HEK293 (cell line): ENCODE data around the gene HHIPL1.

Experiments used
- HOXA7 ChIP-seq: sonication (generic); formaldehyde crosslinking; IDR thresholded peaks from 2 replicates; pipeline ENCODE4 v1.8.1; 2022; ENCODE audit warnings: missing genetic modification reagents, borderline replicate concordance
- KLF1 ChIP-seq: fragments of 450-650 bp; formaldehyde crosslinking; IDR thresholded peaks from 2 replicates; pipeline ENCODE4 v1.5.1; 2016; ENCODE audit warnings: missing biosample characterization, missing genetic modification characterization
- KLF7 ChIP-seq: fragments of 450-650 bp; formaldehyde crosslinking; IDR thresholded peaks from 2 replicates; pipeline ENCODE4 v1.5.1; 2016; ENCODE audit warnings: missing biosample characterization, missing genetic modification characterization, borderline replicate concordance
- MZF1 ChIP-seq: fragments of 450-650 bp; formaldehyde crosslinking; IDR thresholded peaks from 2 replicates; pipeline ENCODE4 v1.5.1; 2017; ENCODE audit warnings: missing biosample characterization, missing genetic modification characterization, borderline replicate concordance
- SP2 ChIP-seq: fragments of 450-650 bp; formaldehyde crosslinking; IDR thresholded peaks from 2 replicates; pipeline ENCODE4 v1.5.1; 2016; ENCODE audit warnings: missing biosample characterization, missing genetic modification characterization
- SP7 ChIP-seq: fragments of 450-650 bp; formaldehyde crosslinking; IDR thresholded peaks from 2 replicates; pipeline ENCODE4 v1.5.1; 2016; ENCODE audit warnings: missing biosample characterization, missing genetic modification characterization
- ZBTB48 ChIP-seq: fragments of 450-650 bp; formaldehyde crosslinking; IDR thresholded peaks from 2 replicates; pipeline ENCODE4 v1.5.1; 2016; ENCODE audit warnings: missing biosample characterization, missing genetic modification characterization
- ZNF132 ChIP-seq: fragments of 450-650 bp; formaldehyde crosslinking; IDR thresholded peaks from 2 replicates; pipeline ENCODE4 v1.5.1; 2017; ENCODE audit warnings: missing biosample characterization, missing genetic modification characterization, borderline replicate concordance
- ZNF19 ChIP-seq: fragments of 450-650 bp; formaldehyde crosslinking; IDR thresholded peaks from 2 replicates; pipeline ENCODE4; 2016; ENCODE audit warnings: missing biosample characterization, missing genetic modification characterization, low read depth
- ZNF24 ChIP-seq: fragments of 450-650 bp; formaldehyde crosslinking; IDR thresholded peaks from 2 replicates; pipeline ENCODE4 v1.5.1; 2016; ENCODE audit warnings: missing biosample characterization, missing genetic modification characterization
- ZNF292 ChIP-seq: fragments of 450-650 bp; formaldehyde crosslinking; IDR thresholded peaks from 2 replicates; pipeline ENCODE4 v1.5.1; 2016; ENCODE audit warnings: low read depth, missing biosample characterization, missing genetic modification characterization, borderline replicate concordance
- ZNF335 ChIP-seq: fragments of 450-650 bp; formaldehyde crosslinking; conservative IDR thresholded peaks from 2 replicates; pipeline ENCODE4 v1.5.1; 2016; ENCODE audit warnings: missing biosample characterization, missing genetic modification characterization
- ZNF473 ChIP-seq: fragments of 450-650 bp; formaldehyde crosslinking; IDR thresholded peaks from 2 replicates; pipeline ENCODE4 v1.5.1; 2017; ENCODE audit warnings: missing biosample characterization, missing genetic modification characterization
- ZNF510 ChIP-seq: fragments of 450-650 bp; formaldehyde crosslinking; IDR thresholded peaks from 2 replicates; pipeline ENCODE4 v1.5.1; 2018; ENCODE audit warnings: mild to moderate bottlenecking, missing genetic modification characterization, missing biosample characterization; ENCODE audit not compliant: insufficient replicate concordance
- ZNF549 ChIP-seq: fragments of 450-650 bp; IDR thresholded peaks from 2 replicates; pipeline ENCODE4 v1.5.1; 2018; ENCODE audit warnings: missing biosample characterization, missing genetic modification characterization, mild to moderate bottlenecking, inconsistent platforms, moderate library complexity
- ZNF610 ChIP-seq: fragments of 450-650 bp; formaldehyde crosslinking; IDR thresholded peaks from 2 replicates; pipeline ENCODE4 v1.5.1; 2016; ENCODE audit warnings: missing biosample characterization, missing genetic modification characterization, borderline replicate concordance
- ZNF623 ChIP-seq: fragments of 450-650 bp; formaldehyde crosslinking; IDR thresholded peaks from 2 replicates; pipeline ENCODE4 v1.5.1; 2016; ENCODE audit warnings: missing biosample characterization, missing genetic modification characterization
- ZNF658 ChIP-seq: fragments of 450-650 bp; formaldehyde crosslinking; IDR thresholded peaks from 2 replicates; pipeline ENCODE4; 2016; ENCODE audit warnings: missing biosample characterization, missing genetic modification characterization
- ZNF677 ChIP-seq: fragments of 450-650 bp; IDR thresholded peaks from 2 replicates; pipeline ENCODE4 v1.5.0; 2018; ENCODE audit warnings: missing biosample characterization, mild to moderate bottlenecking, missing genetic modification characterization, moderate library complexity
- ZNF768 ChIP-seq: fragments of 450-650 bp; formaldehyde crosslinking; IDR thresholded peaks from 2 replicates; pipeline ENCODE4 v1.5.1; 2018; ENCODE audit warnings: missing biosample characterization, mild to moderate bottlenecking, missing genetic modification characterization
- ZNF837 ChIP-seq: fragments of 450-650 bp; formaldehyde crosslinking; IDR thresholded peaks from 2 replicates; pipeline ENCODE4 v1.5.1; 2016; ENCODE audit warnings: missing biosample characterization, missing genetic modification characterization
- ZSCAN16 ChIP-seq: fragments of 450-650 bp; formaldehyde crosslinking; IDR thresholded peaks from 2 replicates; pipeline ENCODE4 v1.5.1; 2016; ENCODE audit warnings: missing biosample characterization, missing genetic modification characterization
- ZXDB ChIP-seq: fragments of 450-650 bp; formaldehyde crosslinking; IDR thresholded peaks from 2 replicates; pipeline ENCODE4 v1.5.1; 2016; ENCODE audit warnings: missing biosample characterization, missing genetic modification characterization
- TF ChIP-seq, protein P1 (sequence below): fragments of 450-650 bp; formaldehyde crosslinking; IDR thresholded peaks from 2 replicates; pipeline ENCODE4 v1.5.1; 2016; ENCODE audit warnings: missing biosample characterization, missing genetic modification characterization
- TF ChIP-seq, protein P2 (sequence below): fragments of 450-650 bp; formaldehyde crosslinking; IDR thresholded peaks from 2 replicates; pipeline ENCODE4 v1.5.1; 2016; ENCODE audit warnings: missing biosample characterization, missing genetic modification characterization
- TF ChIP-seq, protein P3 (sequence below): fragments of 450-650 bp; formaldehyde crosslinking; IDR thresholded peaks from 2 replicates; pipeline ENCODE4 v1.5.1; 2016; ENCODE audit warnings: missing biosample characterization, missing genetic modification characterization, low read depth
- TF ChIP-seq, protein P4 (sequence below): fragments of 450-650 bp; formaldehyde crosslinking; IDR thresholded peaks from 2 replicates; pipeline ENCODE4 v1.5.1; 2016; ENCODE audit warnings: missing biosample characterization, missing genetic modification characterization
- TF ChIP-seq, protein P5 (sequence below): fragments of 450-650 bp; formaldehyde crosslinking; IDR thresholded peaks from 2 replicates; pipeline ENCODE4 v1.5.1; 2016; ENCODE audit warnings: missing biosample characterization, missing genetic modification characterization
- TF ChIP-seq, protein P6 (sequence below): fragments of 450-650 bp; formaldehyde crosslinking; IDR thresholded peaks from 2 replicates; pipeline ENCODE4 v1.5.1; 2017; ENCODE audit warnings: missing biosample characterization, missing genetic modification characterization
- TF ChIP-seq, protein P7 (sequence below): fragments of 450-650 bp; IDR thresholded peaks from 2 replicates; pipeline ENCODE4 v1.5.1; 2018; ENCODE audit warnings: missing biosample characterization, missing genetic modification characterization

Gene HHIPL1

DNA sequence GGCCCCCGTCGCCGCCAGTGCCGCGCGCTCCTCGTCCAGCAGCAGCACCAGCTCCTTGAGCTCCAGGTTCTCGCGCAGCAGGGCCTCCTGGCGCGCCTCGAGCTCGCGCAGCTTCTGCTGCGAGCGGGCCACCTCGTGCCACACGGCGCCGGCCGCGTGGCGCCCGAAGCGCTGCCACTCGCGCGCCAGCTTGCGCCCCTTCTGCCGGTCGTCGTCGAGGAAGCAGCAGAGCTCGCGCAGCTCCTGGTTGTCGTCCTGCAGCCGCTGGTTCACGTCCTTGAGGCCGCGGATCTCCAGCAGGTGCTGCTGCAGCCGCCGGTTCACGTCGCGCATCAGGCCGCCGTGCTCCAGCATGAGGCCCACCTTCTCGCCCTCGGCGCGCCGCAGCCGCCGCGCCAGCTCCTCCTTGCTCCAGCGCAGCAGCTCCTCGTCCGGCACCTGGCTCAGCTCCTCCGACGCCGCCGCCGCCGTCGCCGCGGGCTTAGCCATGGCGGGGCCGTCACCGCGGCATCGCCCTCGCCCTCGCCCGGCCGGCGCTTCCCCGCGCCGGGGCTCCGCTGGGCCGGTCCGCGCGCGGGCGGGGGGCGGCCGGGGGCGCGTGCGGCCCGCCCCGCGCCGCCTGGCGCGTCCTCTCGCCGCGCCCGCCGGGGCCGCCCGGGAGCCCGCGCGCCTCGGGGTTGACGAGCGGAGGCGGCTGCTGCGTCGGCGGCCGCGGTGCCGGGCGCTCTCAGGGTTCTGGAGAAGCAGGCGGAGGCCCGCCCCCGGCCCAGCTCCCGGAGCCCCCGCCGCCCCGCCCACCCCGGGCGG is 41.3 kb upstream of the HHIPL1 start, which contains the start of gene CCDC85C (continued):
- TF ChIP-seq, protein P1, sequence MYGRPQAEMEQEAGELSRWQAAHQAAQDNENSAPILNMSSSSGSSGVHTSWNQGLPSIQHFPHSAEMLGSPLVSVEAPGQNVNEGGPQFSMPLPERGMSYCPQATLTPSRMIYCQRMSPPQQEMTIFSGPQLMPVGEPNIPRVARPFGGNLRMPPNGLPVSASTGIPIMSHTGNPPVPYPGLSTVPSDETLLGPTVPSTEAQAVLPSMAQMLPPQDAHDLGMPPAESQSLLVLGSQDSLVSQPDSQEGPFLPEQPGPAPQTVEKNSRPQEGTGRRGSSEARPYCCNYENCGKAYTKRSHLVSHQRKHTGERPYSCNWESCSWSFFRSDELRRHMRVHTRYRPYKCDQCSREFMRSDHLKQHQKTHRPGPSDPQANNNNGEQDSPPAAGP (tag by site-specific recombination) = no peak
- no peak for TF ChIP-seq ZBTB48 (tag by site-specific recombination)
- TF ChIP-seq MZF1 (tag by site-specific recombination) = no peak
- TF ChIP-seq ZSCAN16 (tag by site-specific recombination) = no peak
- TF ChIP-seq ZNF837 = no peak
- TF ChIP-seq SP7 (tag by site-specific recombination) = no peak
- TF ChIP-seq, protein P2, sequence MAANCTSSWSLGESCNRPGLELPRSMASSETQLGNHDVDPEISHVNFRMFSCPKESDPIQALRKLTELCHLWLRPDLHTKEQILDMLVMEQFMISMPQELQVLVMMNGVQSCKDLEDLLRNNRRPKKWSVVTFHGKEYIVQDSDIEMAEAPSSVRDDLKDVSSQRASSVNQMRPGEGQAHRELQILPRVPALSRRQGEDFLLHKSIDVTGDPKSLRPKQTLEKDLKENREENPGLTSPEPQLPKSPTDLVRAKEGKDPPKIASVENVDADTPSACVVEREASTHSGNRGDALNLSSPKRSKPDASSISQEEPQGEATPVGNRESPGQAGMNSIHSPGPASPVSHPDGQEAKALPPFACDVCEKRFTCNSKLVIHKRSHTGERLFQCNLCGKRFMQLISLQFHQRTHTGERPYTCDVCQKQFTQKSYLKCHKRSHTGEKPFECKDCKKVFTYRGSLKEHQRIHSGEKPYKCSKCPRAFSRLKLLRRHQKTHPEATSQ (tag by site-specific recombination) = no peak
- no peak for TF ChIP-seq ZNF623 (tag by site-specific recombination)
- TF ChIP-seq, protein P3, sequence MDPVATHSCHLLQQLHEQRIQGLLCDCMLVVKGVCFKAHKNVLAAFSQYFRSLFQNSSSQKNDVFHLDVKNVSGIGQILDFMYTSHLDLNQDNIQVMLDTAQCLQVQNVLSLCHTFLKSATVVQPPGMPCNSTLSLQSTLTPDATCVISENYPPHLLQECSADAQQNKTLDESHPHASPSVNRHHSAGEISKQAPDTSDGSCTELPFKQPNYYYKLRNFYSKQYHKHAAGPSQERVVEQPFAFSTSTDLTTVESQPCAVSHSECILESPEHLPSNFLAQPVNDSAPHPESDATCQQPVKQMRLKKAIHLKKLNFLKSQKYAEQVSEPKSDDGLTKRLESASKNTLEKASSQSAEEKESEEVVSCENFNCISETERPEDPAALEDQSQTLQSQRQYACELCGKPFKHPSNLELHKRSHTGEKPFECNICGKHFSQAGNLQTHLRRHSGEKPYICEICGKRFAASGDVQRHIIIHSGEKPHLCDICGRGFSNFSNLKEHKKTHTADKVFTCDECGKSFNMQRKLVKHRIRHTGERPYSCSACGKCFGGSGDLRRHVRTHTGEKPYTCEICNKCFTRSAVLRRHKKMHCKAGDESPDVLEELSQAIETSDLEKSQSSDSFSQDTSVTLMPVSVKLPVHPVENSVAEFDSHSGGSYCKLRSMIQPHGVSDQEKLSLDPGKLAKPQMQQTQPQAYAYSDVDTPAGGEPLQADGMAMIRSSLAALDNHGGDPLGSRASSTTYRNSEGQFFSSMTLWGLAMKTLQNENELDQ (tag by site-specific recombination) = no peak
- TF ChIP-seq ZNF24 (tag by site-specific recombination) = no peak
- TF ChIP-seq ZNF610 (tag by site-specific recombination) = no peak
- TF ChIP-seq ZNF19 (tag by site-specific recombination) = no peak
- TF ChIP-seq KLF1 (tag by site-specific recombination) = no peak
- TF ChIP-seq ZXDB (tag by site-specific recombination) = no peak
- TF ChIP-seq, protein P4, sequence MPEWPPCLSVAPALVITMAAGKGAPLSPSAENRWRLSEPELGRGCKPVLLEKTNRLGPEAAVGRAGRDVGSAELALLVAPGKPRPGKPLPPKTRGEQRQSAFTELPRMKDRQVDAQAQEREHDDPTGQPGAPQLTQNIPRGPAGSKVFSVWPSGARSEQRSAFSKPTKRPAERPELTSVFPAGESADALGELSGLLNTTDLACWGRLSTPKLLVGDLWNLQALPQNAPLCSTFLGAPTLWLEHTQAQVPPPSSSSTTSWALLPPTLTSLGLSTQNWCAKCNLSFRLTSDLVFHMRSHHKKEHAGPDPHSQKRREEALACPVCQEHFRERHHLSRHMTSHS (tag by site-specific recombination) = no peak
- TF ChIP-seq ZNF549 = no peak
- TF ChIP-seq, protein P5, sequence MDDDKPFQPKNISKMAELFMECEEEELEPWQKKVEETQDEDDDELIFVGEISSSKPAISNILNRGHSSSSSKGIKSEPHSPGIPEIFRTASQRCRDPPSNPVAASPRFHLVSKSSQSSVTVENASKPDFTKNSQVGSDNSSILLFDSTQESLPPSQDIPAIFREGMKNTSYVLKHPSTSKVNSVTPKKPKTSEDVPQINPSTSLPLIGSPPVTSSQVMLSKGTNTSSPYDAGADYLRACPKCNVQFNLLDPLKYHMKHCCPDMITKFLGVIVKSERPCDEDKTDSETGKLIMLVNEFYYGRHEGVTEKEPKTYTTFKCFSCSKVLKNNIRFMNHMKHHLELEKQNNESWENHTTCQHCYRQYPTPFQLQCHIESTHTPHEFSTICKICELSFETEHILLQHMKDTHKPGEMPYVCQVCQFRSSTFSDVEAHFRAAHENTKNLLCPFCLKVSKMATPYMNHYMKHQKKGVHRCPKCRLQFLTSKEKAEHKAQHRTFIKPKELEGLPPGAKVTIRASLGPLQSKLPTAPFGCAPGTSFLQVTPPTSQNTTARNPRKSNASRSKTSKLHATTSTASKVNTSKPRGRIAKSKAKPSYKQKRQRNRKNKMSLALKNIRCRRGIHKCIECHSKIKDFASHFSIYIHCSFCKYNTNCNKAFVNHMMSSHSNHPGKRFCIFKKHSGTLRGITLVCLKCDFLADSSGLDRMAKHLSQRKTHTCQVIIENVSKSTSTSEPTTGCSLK (tag by site-specific recombination) = no peak
- TF ChIP-seq ZNF473 (tag by site-specific recombination) = no peak
- no peak for TF ChIP-seq SP2 (tag by site-specific recombination)
- TF ChIP-seq ZNF132 = no peak
- TF ChIP-seq HOXA7 (CRISPR knock-in tag) = no peak
- TF ChIP-seq, protein P6, sequence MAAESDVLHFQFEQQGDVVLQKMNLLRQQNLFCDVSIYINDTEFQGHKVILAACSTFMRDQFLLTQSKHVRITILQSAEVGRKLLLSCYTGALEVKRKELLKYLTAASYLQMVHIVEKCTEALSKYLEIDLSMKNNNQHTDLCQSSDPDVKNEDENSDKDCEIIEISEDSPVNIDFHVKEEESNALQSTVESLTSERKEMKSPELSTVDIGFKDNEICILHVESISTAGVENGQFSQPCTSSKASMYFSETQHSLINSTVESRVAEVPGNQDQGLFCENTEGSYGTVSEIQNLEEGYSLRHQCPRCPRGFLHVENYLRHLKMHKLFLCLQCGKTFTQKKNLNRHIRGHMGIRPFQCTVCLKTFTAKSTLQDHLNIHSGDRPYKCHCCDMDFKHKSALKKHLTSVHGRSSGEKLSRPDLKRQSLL (tag by site-specific recombination) = peak; percentile 94
- TF ChIP-seq ZNF335 (tag by site-specific recombination) = peak; percentile 15; the same call in 1 of the 2 replicates
- TF ChIP-seq ZNF658 (tag by site-specific recombination) = no peak
- TF ChIP-seq ZNF510 (tag by site-specific recombination) = no peak
- TF ChIP-seq ZNF677 (tag by site-specific recombination) = no peak
- TF ChIP-seq, protein P7, sequence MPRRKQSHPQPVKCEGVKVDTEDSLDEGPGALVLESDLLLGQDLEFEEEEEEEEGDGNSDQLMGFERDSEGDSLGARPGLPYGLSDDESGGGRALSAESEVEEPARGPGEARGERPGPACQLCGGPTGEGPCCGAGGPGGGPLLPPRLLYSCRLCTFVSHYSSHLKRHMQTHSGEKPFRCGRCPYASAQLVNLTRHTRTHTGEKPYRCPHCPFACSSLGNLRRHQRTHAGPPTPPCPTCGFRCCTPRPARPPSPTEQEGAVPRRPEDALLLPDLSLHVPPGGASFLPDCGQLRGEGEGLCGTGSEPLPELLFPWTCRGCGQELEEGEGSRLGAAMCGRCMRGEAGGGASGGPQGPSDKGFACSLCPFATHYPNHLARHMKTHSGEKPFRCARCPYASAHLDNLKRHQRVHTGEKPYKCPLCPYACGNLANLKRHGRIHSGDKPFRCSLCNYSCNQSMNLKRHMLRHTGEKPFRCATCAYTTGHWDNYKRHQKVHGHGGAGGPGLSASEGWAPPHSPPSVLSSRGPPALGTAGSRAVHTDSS (tag by site-specific recombination) = no peak
- no peak for TF ChIP-seq KLF7 (tag by site-specific recombination)
- no peak for TF ChIP-seq ZNF292 (tag by site-specific recombination)
- TF ChIP-seq ZNF768 (tag by site-specific recombination) = no peak
